Pulmonary artery endothelial cell (primary cell): ENCODE measurements around the gene PC. TPM values are rescaled to one million over a fixed set of nuclear protein-coding genes. Genes with fewer than 3 reads are reported as not detected.

ENCODE experiments used
- DNase-seq: peaks from one replicate; pipeline ENCODE4 v3.0.0-alpha.2; 2011; ENCODE audit warnings: low read depth, low spot score
- total RNA-seq: library from RNA; depleted of rRNA; stranded (reverse); fragments of >200 nt; gene quantifications from 2 replicates; pipeline ENCODE4 v1.2.3, GENCODE V29; 2014

PC gene
- total RNA-seq, 1 donor from 2014 or later, result 6.9 TPM

- no peak for DNase-seq
These were observed 45.8 kb downstream of the PC start for GRCh38 chr11:66912361-66912760.

GRCh38 chr11:66910669-66911068 lies 47.5 kb downstream of the PC start:
- DNase-seq, result no peak

- no peak for DNase-seq
These were observed 48.2 kb downstream of the PC start for GRCh38 chr11:66910016-66910415.

GRCh38 chr11:66909181-66909580 lies 49.0 kb downstream of the PC start:
- DNase-seq, result no peak

GRCh38 chr11:66907751-66908630 lies 50.2 kb downstream of the PC start:
- DNase-seq, result no peak

- DNase-seq, result no peak
These were observed 52.0 kb downstream of the PC start for GRCh38 chr11:66906061-66906733.

GRCh38 chr11:66905631-66906030 lies 52.6 kb downstream of the PC start:
- no peak for DNase-seq

- DNase-seq, result no peak
These were observed 53.1 kb downstream of the PC start for GRCh38 chr11:66904981-66905521.

- DNase-seq, result no peak
These were observed 53.6 kb downstream of the PC start for GRCh38 chr11:66904561-66904960.

GRCh38 chr11:66904055-66904454 lies 54.1 kb downstream of the PC start:
- DNase-seq, result no peak

- DNase-seq, result no peak
These were observed 55.6 kb downstream of the PC start for GRCh38 chr11:66902486-66903177.

- no peak for DNase-seq
These were observed 56.2 kb downstream of the PC start for GRCh38 chr11:66901964-66902390.

- DNase-seq, result no peak
These were observed 64.0 kb downstream of the PC start for GRCh38 chr11:66894141-66894540.

- DNase-seq, result no peak
These were observed 65.3 kb downstream of the PC start for GRCh38 chr11:66892911-66893310.

- DNase-seq, result peak; percentile 63
These were observed 66.1 kb downstream of the PC start for GRCh38 chr11:66891851-66892660.

GRCh38 chr11:66889960-66890359 lies 68.2 kb downstream of the PC start:
- DNase-seq, result no peak

- no peak for DNase-seq
These were observed 69.9 kb downstream of the PC start for GRCh38 chr11:66888282-66888681.

- no peak for DNase-seq
These were observed 70.7 kb downstream of the PC start for GRCh38 chr11:66887526-66887925.

- DNase-seq, result no peak
These were observed 71.4 kb downstream of the PC start for GRCh38 chr11:66886671-66887221.

- DNase-seq, result no peak
These were observed 72.2 kb downstream of the PC start for GRCh38 chr11:66885950-66886440.

GRCh38 chr11:66885469-66885868 lies 72.7 kb downstream of the PC start:
- no peak for DNase-seq
